H1 (cell line): ENCODE results near the gene KCNMA1. TPM values are rescaled to one million over a fixed set of nuclear protein-coding genes. Genes with fewer than 3 reads are reported as not detected.

Experiments
- CTCF ChIA-PET: fragments of 300-600 bp; sonication (Branson Sonifier 250); formaldehyde crosslinking; loops from one replicate; lab custom pipeline; 2021; ENCODE audit not compliant: partially characterized antibody; lab: Charles Lee
- POLR2A ChIA-PET: fragments of 300-600 bp; sonication (Branson Sonifier 250); formaldehyde crosslinking; loops from one replicate; lab custom pipeline; 2021; ENCODE audit warnings: inconsistent platforms; ENCODE audit not compliant: partially characterized antibody; lab: Charles Lee
- DNase-seq, 2 experiments: peaks; one replicate each; pipeline versions ENCODE4 v3.0.0 to v3.0.0-alpha.2; 2010 to 2022; ENCODE audit warnings: low spot score in 2 of 2, low read depth in 1 of 2, mixed read lengths in 1 of 2
- FAIRE-seq: peaks from 2 replicates; lab custom pipeline; 2011; peaks lifted over from hg19 to GRCh38; lab: Jason Lieb, UNC
- H2AFZ ChIP-seq: 2 replicates; pipeline ENCODE4 v1.8.1; 2012; ENCODE audit warnings: low read length, inconsistent platforms
- H2AK5ac ChIP-seq: 2 replicates; pipeline ENCODE4 v1.6.1; 2013; ENCODE audit warnings: low read depth, low read length
- H2BK120ac ChIP-seq: replicated peaks from 2 replicates; pipeline ENCODE3; 2013; ENCODE audit warnings: low read depth, low read length, inconsistent platforms
- H2BK12ac ChIP-seq: 2 replicates; pipeline ENCODE4 v1.6.1; 2013; ENCODE audit warnings: low read depth, low read length
- H2BK15ac ChIP-seq: 2 replicates; pipeline ENCODE4 v1.6.1; 2013; ENCODE audit warnings: low read length
- H2BK20ac ChIP-seq: 2 replicates; pipeline ENCODE4 v1.6.1; 2013; ENCODE audit warnings: low read length
- H2BK5ac ChIP-seq: 2 replicates; pipeline ENCODE4 v1.6.1; 2013; ENCODE audit warnings: low read depth, low read length
- H3K14ac ChIP-seq: 2 replicates; pipeline ENCODE4 v1.6.1; 2013; ENCODE audit warnings: inconsistent platforms; ENCODE audit not compliant: insufficient read length
- H3K18ac ChIP-seq: 2 replicates; pipeline ENCODE4 v1.6.1; 2013; ENCODE audit warnings: low read length; ENCODE audit errors: extremely low read depth
- H3K23ac ChIP-seq: 2 replicates; pipeline ENCODE4 v1.6.1; 2013; ENCODE audit warnings: inconsistent platforms; ENCODE audit not compliant: insufficient read length
- H3K23me2 ChIP-seq: 2 replicates; pipeline ENCODE4 v1.6.1; 2013; ENCODE audit warnings: low read depth, low read length
- H3K27ac ChIP-seq: 2 replicates; pipeline ENCODE4 v1.6.1; 2011; ENCODE audit warnings: low read depth, low read length, inconsistent platforms
- H3K27me3 ChIP-seq, 4 experiments: replicated peaks in 1 of 4; 1 replicate in 1 of 4; 2 replicates in 3 of 4; pipeline versions ENCODE4 v1.6.1 to v1.8.1; 2011 to 2013; ENCODE audit warnings: low read length in 3 of 4, mild to moderate bottlenecking in 3 of 4, inconsistent platforms in 2 of 4, mixed read lengths in 2 of 4, moderate library complexity in 1 of 4; ENCODE audit not compliant: control insufficient read depth in 3 of 4, insufficient read depth in 3 of 4; ENCODE audit errors: extremely low read depth in 1 of 4
- H3K36me3 ChIP-seq, 4 experiments: 2 replicates each; pipeline versions ENCODE4 v1.6.1 to v1.8.1; 2011 to 2013; ENCODE audit warnings: mild to moderate bottlenecking in 4 of 4, low read length in 3 of 4, moderate library complexity in 2 of 4, control low read depth in 1 of 4, inconsistent platforms in 1 of 4; ENCODE audit not compliant: insufficient read depth in 4 of 4, control insufficient read depth in 2 of 4
- H3K4ac ChIP-seq: replicated peaks from 2 replicates; pipeline ENCODE3; 2013; ENCODE audit warnings: low read length, low read depth, mixed read lengths, inconsistent platforms; ENCODE audit not compliant: insufficient read length
- H3K4me1 ChIP-seq, 4 experiments: replicated peaks in 1 of 4; 1 replicate in 1 of 4; 2 replicates in 3 of 4; pipeline versions ENCODE4 v1.6.1 to v1.8.1; 2011 to 2013; ENCODE audit warnings: low read length in 3 of 4, inconsistent platforms in 2 of 4, mixed read lengths in 1 of 4; ENCODE audit not compliant: insufficient read depth in 4 of 4, control insufficient read depth in 3 of 4
- H3K4me2 ChIP-seq, 2 experiments: 2 replicates each; pipeline versions ENCODE4 v1.6.1 to v1.8.1; 2011 to 2013; ENCODE audit warnings: low read depth in 2 of 2, low read length in 2 of 2, control low read depth in 1 of 2, inconsistent platforms in 1 of 2, mild to moderate bottlenecking in 1 of 2; ENCODE audit not compliant: insufficient read depth in 1 of 2
- H3K4me3 ChIP-seq, 4 experiments: fragments of 200-600, 300-600 bp in 1 of 4; sonication (generic), shearing (Covaris generic), sonication (Bioruptor Twin) in 1 of 4; 2 replicates each; pipeline versions ENCODE4 v1.5.1 to v1.8.1; 2011 to 2016; ENCODE audit warnings: low read length in 4 of 4, low read depth in 3 of 4, control low read depth in 2 of 4, inconsistent platforms in 2 of 4, mild to moderate bottlenecking in 2 of 4, mixed read lengths in 1 of 4, moderate library complexity in 1 of 4; ENCODE audit not compliant: insufficient read depth in 2 of 4; ENCODE audit errors: extremely low read depth in 1 of 4
- H3K56ac ChIP-seq: replicated peaks from 2 replicates; pipeline ENCODE3; 2013; ENCODE audit warnings: low read depth, mild to moderate bottlenecking, mixed read lengths, low read length, inconsistent platforms; ENCODE audit not compliant: insufficient read length
- H3K79me1 ChIP-seq: 2 replicates; pipeline ENCODE4 v1.6.1; 2013; ENCODE audit warnings: low read depth, low read length, control low read depth
- H3K79me2 ChIP-seq, 2 experiments: 2 replicates each; pipeline versions ENCODE4 v1.6.1 to v1.8.1; 2012 to 2013; ENCODE audit warnings: low read length in 2 of 2, mild to moderate bottlenecking in 2 of 2, inconsistent platforms in 1 of 2; ENCODE audit not compliant: insufficient read depth in 2 of 2, control insufficient read depth in 1 of 2
- H3K9ac ChIP-seq, 4 experiments: replicated peaks in 1 of 4; 1 replicate in 1 of 4; 2 replicates in 3 of 4; pipeline versions ENCODE4 v1.6.1 to v1.8.1; 2011 to 2013; ENCODE audit warnings: low read depth in 3 of 4, low read length in 3 of 4, control low read depth in 2 of 4, mild to moderate bottlenecking in 2 of 4, moderate library complexity in 2 of 4, inconsistent platforms in 1 of 4; ENCODE audit errors: extremely low read depth in 1 of 4
- H3K9me3 ChIP-seq, 2 experiments: 2 replicates each; pipeline versions ENCODE4 v1.6.1 to v1.8.1; 2012 to 2013; ENCODE audit warnings: mild to moderate bottlenecking in 2 of 2, moderate library complexity in 2 of 2, control low read depth in 1 of 2, inconsistent platforms in 1 of 2, low read depth in 1 of 2, low read length in 1 of 2, mixed read lengths in 1 of 2; ENCODE audit not compliant: insufficient read depth in 2 of 2
- H4K20me1 ChIP-seq, 2 experiments: replicated peaks in 1 of 2; 2 replicates each; pipeline versions ENCODE3 to v1.8.1; 2011 to 2013; ENCODE audit warnings: inconsistent platforms in 2 of 2, low read length in 2 of 2, mild to moderate bottlenecking in 1 of 2; ENCODE audit not compliant: insufficient read depth in 2 of 2, control insufficient read depth in 1 of 2
- H4K5ac ChIP-seq: 2 replicates; pipeline ENCODE4 v1.6.1; 2013; ENCODE audit warnings: low read length, low read depth, mixed read lengths, inconsistent platforms; ENCODE audit not compliant: insufficient read length
- H4K8ac ChIP-seq: 2 replicates; pipeline ENCODE4 v1.8.0; 2013; ENCODE audit warnings: mild to moderate bottlenecking, moderate library complexity, low read length, inconsistent platforms; ENCODE audit not compliant: insufficient read depth; ENCODE audit errors: extremely low read depth
- H4K91ac ChIP-seq: replicated peaks from 2 replicates; pipeline ENCODE3; 2013; ENCODE audit warnings: low read length, mixed read lengths, inconsistent platforms; ENCODE audit not compliant: insufficient read length
- ATF2 ChIP-seq: IDR thresholded peaks from 2 replicates; pipeline ENCODE4 v1.6.1; 2012; ENCODE audit warnings: low read length, inconsistent platforms
- WGBS, 2 experiments: shearing (Covaris generic) in 1 of 2; methylation state at CpG; one replicate each; pipeline versions ENCODE4 v1.1.6 to v1.1.7; 2013 to 2015; ENCODE audit warnings: low lambda C conversion rate in 2 of 2, mixed read lengths in 2 of 2, inconsistent platforms in 1 of 2, low coverage in 1 of 2, missing lambda C conversion rate in 1 of 2; ENCODE audit not compliant: insufficient replicate concordance in 2 of 2, insufficient coverage in 1 of 2, insufficient read length in 1 of 2; ENCODE audit errors: extremely low coverage in 1 of 2, missing lambda C conversion rate in 1 of 2; 5-methylcytosine and 5-hydroxymethylcytosine counted together
- polyA plus RNA-seq, 7 experiments: library from polyadenylated mRNA; depleted of rRNA in 3 of 7; stranded (reverse) in 5 of 7; unstranded in 2 of 7; fragments of >200 nt in 5 of 7; fragments of 200-250 nt in 2 of 7; gene quantifications; 1 replicate in 5 of 7; 2 replicates in 1 of 7; 4 replicates in 1 of 7; pipeline versions ENCODE4 v1.2.1 to v1.2.3, GENCODE V29; 2011 to 2013; ENCODE audit warnings: missing spikeins in 2 of 7, mixed read lengths in 2 of 7
- total RNA-seq: library from RNA; stranded (reverse); fragmentation: NEBNext Ultra II Directional; extraction: Animal tissue kit (Norgen Biotek cat#: 25700); gene quantifications from 2 replicates; pipeline ENCODE4 v1.2.1, GENCODE V29; 2021

KCNMA1 gene
- total and polyA plus RNA-seq, 2 of the 8 experiments (the other 6 are each of a cell fraction or from before 2014, with no cell fraction given): 10.2 to 11.1 TPM

GRCh38 chr10:77603534-77603927 lies 34.1 kb downstream of the KCNMA1 start:
- Histone ChIP-seq H3K27ac (no peak overlapping the region), H2BK12ac (peak overlapping the region; percentile 19; the same call in 1 of the 2 replicates), H3K4ac (no peak overlapping the region), H2BK15ac (peak overlapping the region; percentile 62; the same call in 1 of the 2 replicates), H4K5ac (no peak overlapping the region), H4K8ac (no peak overlapping the region), H2AFZ (no peak overlapping the region), H4K91ac (no peak overlapping the region), H3K23me2 (no peaks in the 10 kb centered on the region), H3K36me3 (no peaks in the 10 kb centered on the region), H3K79me2 (no peaks in the 10 kb centered on the region; a peak in 1 of 4 replicates), H3K79me1 (no peaks in the 10 kb centered on the region), H2BK20ac (no peak overlapping the region), H3K23ac (no peak overlapping the region), H3K56ac (no peak overlapping the region), H3K27me3 (no peaks in the 10 kb centered on the region), H3K9ac (no peak overlapping the region), H3K4me3 (no peak overlapping the region), H3K4me2 (no peak overlapping the region), H4K20me1 (no peaks in the 10 kb centered on the region), H3K14ac (no peak overlapping the region), H3K4me1 (peaks cover 1 to 8% (median 4%) of the 10 kb centered on the region in 4 experiments; a peak in 4 of 7 replicates), H2BK120ac (no peak overlapping the region), H3K9me3 (no peaks in the 10 kb centered on the region), H2BK5ac (no peak overlapping the region), H2AK5ac (no peak overlapping the region), H3K18ac (no peak overlapping the region)
- ChIA-PET CTCF (interaction anchor here (0.7 to 2.3 kb wide), 14 partner anchors 31 to 437 kb away, joined by 3 to 10 read pairs (median 4); no protein-coding TSS in a partner anchor), POLR2A (no interaction called here)
- FAIRE-seq (no peak), DNase-seq (no peak)
- 40% methylated on average over 2 of the region's 2 CpGs; no CpG with 5 or more reads in 1 of the 2 experiments for WGBS, 2 experiments
- TF ChIP-seq ATF2: no peak
